KMS-11 (cell line): Measurements from ENCODE around the gene PDE4D.

ENCODE experiments used
- H2AFZ ChIP-seq: fragments of 200-600 bp; sonication (generic); 2 replicates; pipeline ENCODE4 v1.6.1; 2016; ENCODE audit warnings: antibody characterized with exemption, mixed run types, low read depth
- H3K27ac ChIP-seq: fragments of 200-600 bp; sonication (generic); 2 replicates; pipeline ENCODE4 v1.6.1; 2016; ENCODE audit warnings: mild to moderate bottlenecking, mixed run types
- H3K27me3 ChIP-seq: fragments of 200-600 bp; sonication (generic); 2 replicates; pipeline ENCODE4 v1.6.1; 2017; ENCODE audit warnings: mild to moderate bottlenecking, low read depth, mixed run types, moderate library complexity; ENCODE audit not compliant: insufficient read depth
- H3K36me3 ChIP-seq: fragments of 200-600 bp; sonication (generic); 2 replicates; pipeline ENCODE4 v1.6.1; 2017; ENCODE audit warnings: mild to moderate bottlenecking, mixed run types; ENCODE audit not compliant: insufficient read depth
- H3K4me1 ChIP-seq: fragments of 200-600 bp; sonication (generic); 2 replicates; pipeline ENCODE4 v1.6.1; 2016; ENCODE audit warnings: mild to moderate bottlenecking, low read depth, mixed run types; ENCODE audit not compliant: poor library complexity, severe bottlenecking
- H3K4me2 ChIP-seq: fragments of 200-600 bp; sonication (generic); 2 replicates; pipeline ENCODE4 v1.7.0; 2016; ENCODE audit warnings: mild to moderate bottlenecking, mixed run types
- H3K4me3 ChIP-seq: fragments of 200-600 bp; sonication (generic); IDR thresholded peaks from 2 replicates; pipeline ENCODE4 v1.6.1; 2017; ENCODE audit warnings: low read depth, low read length, mixed read lengths; ENCODE audit not compliant: insufficient read depth
- H3K79me2 ChIP-seq: fragments of 200-600 bp; sonication (generic); 2 replicates; pipeline ENCODE4 v1.6.1; 2016; ENCODE audit warnings: low read depth, mixed run types; ENCODE audit not compliant: insufficient read depth
- H3K9ac ChIP-seq: fragments of 200-600 bp; sonication (generic); 2 replicates; pipeline ENCODE4 v1.6.1; 2016; ENCODE audit warnings: mild to moderate bottlenecking, mixed run types
- H4K20me1 ChIP-seq: fragments of 200-600 bp; sonication (generic); 2 replicates; pipeline ENCODE4 v1.6.1; 2016; ENCODE audit warnings: mild to moderate bottlenecking, mixed run types; ENCODE audit not compliant: insufficient read depth
- TF ChIP-seq, protein P1 (sequence below): fragments of 200-600 bp; sonication (generic); conservative IDR thresholded peaks from 2 replicates; pipeline ENCODE4 v1.6.1; 2017; ENCODE audit warnings: low read depth, mild to moderate bottlenecking, antibody characterized with exemption, low read length, moderate library complexity, mixed read lengths

Gene PDE4D

DNA sequence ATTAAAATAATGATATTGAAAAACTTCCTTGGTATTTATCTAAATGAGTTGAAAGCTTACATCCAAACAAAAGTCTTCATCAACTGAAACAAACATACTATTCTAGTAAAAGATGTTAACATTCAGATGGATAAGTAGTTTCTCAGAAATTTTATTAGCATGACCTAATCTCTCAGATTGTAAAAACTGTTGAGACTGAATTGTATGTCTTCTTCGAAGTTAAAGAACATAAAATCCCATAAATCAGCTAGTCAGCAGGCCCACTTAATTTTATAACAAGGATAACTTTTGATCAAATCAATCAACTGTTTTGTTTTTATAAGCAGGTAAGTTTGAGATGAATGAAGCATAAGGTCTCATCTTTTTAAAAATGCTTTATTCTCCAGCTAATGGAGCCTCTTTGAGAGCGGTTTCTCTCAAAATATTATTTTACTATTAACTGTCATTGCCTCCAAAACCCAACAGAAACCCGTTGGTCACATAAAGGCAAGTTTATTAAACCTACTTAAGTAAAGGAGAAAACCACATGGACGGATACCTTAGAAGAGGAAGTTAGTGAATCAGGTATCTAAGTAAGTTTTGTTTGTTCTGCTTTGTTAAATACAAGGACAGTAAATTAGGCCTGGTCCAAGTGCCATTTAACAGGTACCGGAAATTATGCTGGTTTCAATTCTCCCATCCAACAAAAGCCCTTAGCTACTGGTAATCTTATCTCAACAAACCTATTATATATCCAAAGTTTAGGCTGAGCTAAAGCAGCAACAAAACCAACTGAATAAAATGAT, 457.0 kb downstream of the PDE4D start:
- Histone ChIP-seq H3K27ac (no peak overlapping the region), H3K9ac (no peak overlapping the region), H3K4me1 (no peaks in the 10 kb centered on the region), H3K4me2 (no peak overlapping the region), H3K79me2 (no peaks in the 10 kb centered on the region), H2AFZ (no peak overlapping the region), H3K4me3 (no peak overlapping the region), H3K36me3 (no peaks in the 10 kb centered on the region), H3K27me3 (no peaks in the 10 kb centered on the region), H4K20me1 (no peaks in the 10 kb centered on the region)
- TF ChIP-seq, protein P1, sequence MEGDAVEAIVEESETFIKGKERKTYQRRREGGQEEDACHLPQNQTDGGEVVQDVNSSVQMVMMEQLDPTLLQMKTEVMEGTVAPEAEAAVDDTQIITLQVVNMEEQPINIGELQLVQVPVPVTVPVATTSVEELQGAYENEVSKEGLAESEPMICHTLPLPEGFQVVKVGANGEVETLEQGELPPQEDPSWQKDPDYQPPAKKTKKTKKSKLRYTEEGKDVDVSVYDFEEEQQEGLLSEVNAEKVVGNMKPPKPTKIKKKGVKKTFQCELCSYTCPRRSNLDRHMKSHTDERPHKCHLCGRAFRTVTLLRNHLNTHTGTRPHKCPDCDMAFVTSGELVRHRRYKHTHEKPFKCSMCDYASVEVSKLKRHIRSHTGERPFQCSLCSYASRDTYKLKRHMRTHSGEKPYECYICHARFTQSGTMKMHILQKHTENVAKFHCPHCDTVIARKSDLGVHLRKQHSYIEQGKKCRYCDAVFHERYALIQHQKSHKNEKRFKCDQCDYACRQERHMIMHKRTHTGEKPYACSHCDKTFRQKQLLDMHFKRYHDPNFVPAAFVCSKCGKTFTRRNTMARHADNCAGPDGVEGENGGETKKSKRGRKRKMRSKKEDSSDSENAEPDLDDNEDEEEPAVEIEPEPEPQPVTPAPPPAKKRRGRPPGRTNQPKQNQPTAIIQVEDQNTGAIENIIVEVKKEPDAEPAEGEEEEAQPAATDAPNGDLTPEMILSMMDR, result no peak

DNA sequence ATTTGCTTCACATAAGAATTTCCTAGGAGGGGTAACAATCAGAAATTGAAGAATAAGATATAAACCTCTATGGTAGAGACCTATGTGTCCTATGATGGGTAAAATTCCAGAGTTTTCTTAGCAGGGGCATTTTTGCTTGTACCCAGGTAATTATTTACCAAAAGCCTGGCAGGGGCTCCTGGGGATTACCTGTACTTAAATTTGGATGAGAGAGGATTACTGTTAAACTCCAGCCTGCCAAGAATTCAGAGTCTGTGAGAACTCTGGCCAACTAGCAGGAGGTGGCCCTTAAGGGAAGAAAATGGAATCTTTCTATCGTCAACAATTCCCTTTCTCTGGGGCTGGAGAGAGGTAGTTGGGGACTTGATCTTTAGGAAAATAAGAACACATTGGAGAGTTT, 460.4 kb downstream of the PDE4D start:
- Histone ChIP-seq H4K20me1 (no peaks in the 10 kb centered on the region), H3K27me3 (no peaks in the 10 kb centered on the region), H3K4me3 (no peak overlapping the region), H3K9ac (no peak overlapping the region), H3K4me1 (no peaks in the 10 kb centered on the region), H3K27ac (no peak overlapping the region), H3K4me2 (no peak overlapping the region), H3K36me3 (no peaks in the 10 kb centered on the region), H2AFZ (no peak overlapping the region), H3K79me2 (no peaks in the 10 kb centered on the region)
- TF ChIP-seq, protein P1, result no peak

DNA sequence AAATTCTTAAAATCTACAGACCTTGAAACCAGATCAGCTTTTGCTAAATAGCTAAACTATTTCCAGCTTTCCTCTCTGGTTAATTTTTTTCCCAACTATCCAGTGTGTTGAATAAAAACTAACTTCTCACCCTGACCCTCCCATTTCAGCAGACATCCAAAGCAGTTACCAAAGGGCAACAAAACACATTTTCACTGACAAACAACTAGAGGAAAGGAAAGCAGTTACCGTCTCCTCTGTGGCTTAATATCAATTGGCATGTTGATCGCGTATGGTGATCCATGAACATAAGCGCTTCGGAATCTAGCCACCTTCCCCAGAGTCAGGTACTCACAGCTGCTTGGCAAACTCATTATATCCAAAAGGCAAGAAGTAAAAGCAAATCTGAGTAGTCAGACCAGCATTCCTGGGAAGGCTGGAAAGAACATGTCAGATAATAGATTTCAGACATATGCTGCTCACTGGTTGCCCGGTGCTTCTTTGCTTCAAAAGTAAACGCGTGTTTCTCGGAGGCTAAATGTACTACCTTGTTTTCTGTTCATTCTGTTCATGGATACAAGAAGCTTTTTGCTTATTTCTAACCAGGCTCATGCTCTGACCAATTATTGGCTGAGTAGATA, 463.4 kb downstream of the PDE4D start:
- Histone ChIP-seq H4K20me1 (no peaks in the 10 kb centered on the region), H3K36me3 (no peaks in the 10 kb centered on the region), H3K4me2 (no peak overlapping the region), H3K9ac (no peak overlapping the region), H3K4me1 (no peaks in the 10 kb centered on the region), H3K4me3 (no peak overlapping the region), H3K79me2 (no peaks in the 10 kb centered on the region), H3K27me3 (no peaks in the 10 kb centered on the region), H3K27ac (no peak overlapping the region), H2AFZ (no peak overlapping the region)
- TF ChIP-seq, protein P1, result no peak

DNA sequence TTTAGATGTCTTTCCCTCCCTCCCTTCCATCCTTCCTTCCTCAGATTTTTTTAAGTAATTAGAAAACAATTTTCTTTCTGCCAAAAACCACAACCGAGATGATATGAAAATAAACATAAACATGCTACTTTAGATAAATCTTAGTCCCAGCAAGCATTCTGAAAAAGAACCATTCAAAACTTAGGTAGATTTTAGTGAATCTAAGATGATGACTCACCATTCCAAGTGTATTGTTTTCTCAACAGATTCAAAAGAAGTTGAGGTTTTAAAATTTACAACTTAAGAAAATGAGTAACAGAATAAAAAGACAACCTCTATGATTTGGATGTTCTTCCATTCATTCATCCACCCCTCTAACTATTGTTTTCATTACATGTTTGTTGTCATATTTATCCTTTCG, 465.1 kb downstream of the PDE4D start:
- Histone ChIP-seq H3K9ac (no peak overlapping the region), H3K4me2 (no peak overlapping the region), H2AFZ (no peak overlapping the region), H3K27ac (no peak overlapping the region), H3K79me2 (no peaks in the 10 kb centered on the region), H3K27me3 (no peaks in the 10 kb centered on the region), H3K36me3 (no peaks in the 10 kb centered on the region), H4K20me1 (no peaks in the 10 kb centered on the region), H3K4me1 (no peaks in the 10 kb centered on the region), H3K4me3 (no peak overlapping the region)
- TF ChIP-seq, protein P1, result no peak
